Activated CD4-positive, alpha-beta T cell treated with anti-CD3 and anti-CD28 coated beads for 4 hours (primary cell): ENCODE measurements around the gene ADAMTS17.

ENCODE experiments used
- DNase-seq, 2 donors: peaks; one replicate each; pipeline ENCODE4 v3.0.0-alpha.2; 2020

The ADAMTS17 gene

GRCh38 chr15:100266166-100266565 is 75.6 kb downstream of the ADAMTS17 start:
- DNase-seq, result no peak

DNA sequence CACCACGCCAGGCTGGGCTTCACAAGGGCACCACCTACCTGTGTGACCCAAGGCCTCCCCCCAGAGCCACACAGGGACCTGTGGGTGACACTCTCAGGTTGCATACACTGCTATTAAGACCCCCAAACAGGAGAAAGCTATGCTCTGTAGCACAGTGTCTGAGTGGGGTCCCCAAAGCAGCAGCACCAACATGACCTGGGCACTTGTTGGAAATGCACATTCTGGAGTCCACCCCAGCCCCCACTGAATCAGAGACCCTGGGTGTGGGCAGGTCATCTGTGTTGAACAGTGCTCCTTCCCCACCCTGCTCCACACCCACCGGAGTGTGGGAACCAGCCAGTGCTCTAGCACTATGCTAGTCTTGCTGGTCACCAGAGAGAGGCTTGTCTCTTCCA is 76.1 kb downstream of the ADAMTS17 start:
- no peak for DNase-seq

DNA sequence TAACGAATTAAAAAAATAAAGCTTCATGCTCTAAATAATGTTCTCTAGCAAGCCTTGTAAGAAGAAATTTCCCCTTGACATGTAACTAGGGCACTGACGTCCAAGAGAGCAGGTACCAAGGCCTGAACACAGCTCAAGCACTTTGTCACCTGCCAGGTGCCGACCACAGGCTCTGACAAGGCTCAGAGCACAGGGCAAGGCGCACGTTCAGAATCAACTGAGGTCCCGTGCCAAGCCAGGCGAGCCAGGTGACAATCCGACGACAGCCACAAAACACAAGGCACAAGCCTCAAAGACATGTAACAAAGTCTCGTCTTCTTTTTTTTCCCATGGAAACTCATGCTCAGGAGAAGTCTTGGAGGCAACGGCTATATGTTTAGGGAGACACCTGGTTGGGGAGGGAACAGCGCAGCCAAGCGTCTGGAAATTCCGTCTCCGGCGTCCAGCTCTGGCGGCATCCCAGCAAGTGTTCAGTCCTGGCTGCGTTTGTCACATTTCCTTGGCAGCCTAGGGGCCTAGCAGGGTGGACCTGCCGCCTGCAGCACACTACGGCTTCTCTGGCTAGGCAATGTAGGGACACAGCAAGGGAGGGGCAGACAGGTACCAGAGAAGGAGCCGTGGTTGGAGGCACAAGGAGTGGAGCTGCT is 76.7 kb downstream of the ADAMTS17 start:
- no peak for DNase-seq

- no peak for DNase-seq
Observed at GRCh38 chr15:100263721-100264455, 77.9 kb downstream of the ADAMTS17 start.

- DNase-seq, result no peak
Observed at GRCh38 chr15:100263031-100263430, 78.7 kb downstream of the ADAMTS17 start.

DNA sequence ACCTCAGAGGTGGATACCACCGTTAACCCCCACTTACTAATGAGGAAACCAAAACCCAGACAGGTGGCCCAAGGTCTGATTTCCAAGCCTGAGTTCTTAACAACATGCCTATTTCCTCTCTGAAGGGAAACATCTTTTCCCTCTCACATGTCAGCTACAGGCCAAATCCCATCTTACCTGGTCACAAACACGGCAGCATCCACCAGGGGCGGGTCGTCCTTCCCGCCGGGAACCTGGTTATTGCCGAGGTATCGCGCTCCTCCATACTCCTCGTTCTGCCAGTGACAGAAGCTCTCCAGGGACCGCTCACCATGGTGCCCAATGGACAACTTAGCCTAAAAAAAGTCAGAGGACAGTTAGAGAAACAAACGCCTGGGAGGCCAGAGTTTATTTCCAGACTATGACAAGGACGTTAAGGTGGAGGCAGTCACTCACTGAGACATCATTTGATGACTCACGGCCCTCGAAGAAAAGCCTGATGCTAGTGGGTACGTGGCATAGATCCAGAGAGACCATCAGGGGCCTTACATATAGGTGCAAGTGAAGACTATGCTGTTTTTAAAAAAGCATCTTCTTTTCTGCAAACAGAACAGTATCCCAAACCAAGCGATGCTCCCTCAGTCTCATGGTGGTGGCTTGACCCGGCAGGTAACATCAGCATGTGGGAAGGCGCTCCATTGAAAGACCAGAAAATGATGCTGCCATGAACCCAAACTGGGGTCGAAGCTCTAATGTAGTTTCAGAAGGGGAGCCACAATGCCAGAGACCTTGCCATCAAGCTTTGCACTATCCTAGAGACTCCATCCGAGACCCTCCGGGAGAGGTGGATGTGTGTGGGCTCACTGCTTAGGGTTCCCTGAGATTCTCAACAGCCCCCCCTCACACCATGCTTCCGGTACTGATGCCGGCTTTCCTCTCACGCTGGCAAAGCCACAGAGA is 80.2 kb downstream of the ADAMTS17 start:
- DNase-seq, result no peak

- no peak for DNase-seq
Observed at GRCh38 chr15:100259266-100259665, 82.5 kb downstream of the ADAMTS17 start.

DNA sequence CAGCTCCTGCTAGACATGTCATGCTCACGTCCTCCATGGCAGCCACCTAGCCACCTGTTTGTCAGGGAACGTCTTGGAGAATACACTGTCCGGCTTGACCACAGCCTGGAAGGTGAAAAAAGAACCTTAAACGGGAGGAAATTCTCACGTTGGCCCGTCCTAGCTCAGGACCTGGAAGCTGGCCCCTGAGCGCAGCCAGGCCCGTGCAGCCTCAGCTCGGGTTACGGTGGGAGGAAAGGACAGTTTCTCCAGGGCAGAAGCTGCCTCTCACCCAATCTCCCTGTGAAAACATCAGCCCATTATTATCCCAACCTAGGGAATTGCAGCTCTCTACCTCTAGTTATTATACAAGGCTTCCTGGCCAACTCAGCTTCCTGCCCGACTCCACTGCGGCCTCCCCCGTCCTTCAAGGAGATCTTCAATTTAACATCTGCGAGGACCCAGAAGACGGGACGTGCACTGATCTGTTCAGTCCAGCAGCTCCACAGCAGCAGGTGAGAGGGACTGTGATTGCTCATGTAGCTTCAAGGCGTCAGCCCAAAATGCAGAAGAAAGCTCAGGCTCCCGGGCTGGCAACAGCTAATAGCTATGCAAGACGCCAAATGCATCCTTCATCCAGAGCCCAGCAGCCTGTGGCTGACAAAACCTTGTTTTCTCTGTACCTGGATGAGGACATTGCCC is 84.7 kb downstream of the ADAMTS17 start:
- DNase-seq, result no peak

DNA sequence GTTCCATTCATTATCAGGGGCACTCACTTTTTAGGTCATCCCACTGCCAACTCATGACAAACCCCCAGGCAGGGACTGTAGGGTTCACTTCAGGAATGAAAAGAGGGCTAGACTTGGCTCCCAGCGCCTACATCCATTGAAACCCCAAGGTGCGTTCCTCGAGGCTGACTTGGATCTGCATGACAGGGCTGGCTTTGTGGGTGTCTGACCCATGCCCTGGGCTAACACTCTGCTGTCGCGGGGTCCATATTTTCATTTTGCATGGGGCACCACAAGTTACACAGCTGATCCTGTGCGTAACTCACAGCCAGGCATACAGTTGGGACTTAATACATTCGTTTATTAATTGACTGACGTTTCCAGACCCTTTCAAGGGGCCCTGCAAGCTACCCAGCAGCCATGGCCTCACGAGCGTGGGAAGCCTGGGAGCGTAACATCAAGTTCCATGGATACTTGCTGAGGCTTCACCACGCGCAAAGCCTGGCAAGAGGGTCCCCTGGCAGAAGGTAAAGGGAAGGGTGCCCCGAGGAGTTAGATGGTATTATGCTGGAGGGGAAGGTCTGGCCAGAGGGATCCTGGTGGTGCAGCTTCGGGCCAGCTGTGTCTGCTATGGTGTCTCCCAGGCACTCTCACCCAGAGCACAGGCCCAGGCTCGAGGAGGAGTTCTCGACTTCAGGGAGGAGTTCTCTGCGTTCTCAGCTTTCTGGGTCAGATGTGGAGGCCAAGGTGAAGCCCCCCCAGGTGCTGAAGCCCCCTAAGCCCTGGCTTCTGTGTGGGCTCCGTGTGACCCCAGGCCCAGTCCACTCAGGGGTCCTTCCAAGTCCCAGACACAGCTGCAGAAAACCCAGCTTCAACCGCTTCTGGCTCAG is 85.4 kb downstream of the ADAMTS17 start:
- no peak for DNase-seq

- no peak for DNase-seq
Observed at GRCh38 chr15:100255644-100256043, 86.1 kb downstream of the ADAMTS17 start.

DNA sequence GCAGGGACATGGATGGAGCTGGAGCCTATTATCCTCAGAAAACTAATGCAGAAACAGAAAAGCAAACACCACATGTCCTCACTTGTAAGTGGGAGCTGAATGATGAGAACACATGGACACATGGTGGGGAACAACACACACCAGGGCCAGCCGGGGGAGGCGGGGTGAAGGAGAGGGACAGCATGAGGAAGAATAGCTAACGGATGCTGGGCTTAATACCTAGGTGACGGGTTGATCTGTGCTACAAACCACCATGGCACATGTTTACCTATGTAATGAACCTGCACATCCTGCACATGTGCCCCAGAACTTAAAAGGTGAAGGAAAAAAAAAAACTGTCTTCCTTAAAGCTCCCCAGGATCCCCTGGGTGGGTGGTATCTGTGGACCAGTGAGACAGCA is 87.1 kb downstream of the ADAMTS17 start:
- no peak for DNase-seq

- DNase-seq, result no peak
Observed at GRCh38 chr15:100254285-100254684, 87.5 kb downstream of the ADAMTS17 start.

DNA sequence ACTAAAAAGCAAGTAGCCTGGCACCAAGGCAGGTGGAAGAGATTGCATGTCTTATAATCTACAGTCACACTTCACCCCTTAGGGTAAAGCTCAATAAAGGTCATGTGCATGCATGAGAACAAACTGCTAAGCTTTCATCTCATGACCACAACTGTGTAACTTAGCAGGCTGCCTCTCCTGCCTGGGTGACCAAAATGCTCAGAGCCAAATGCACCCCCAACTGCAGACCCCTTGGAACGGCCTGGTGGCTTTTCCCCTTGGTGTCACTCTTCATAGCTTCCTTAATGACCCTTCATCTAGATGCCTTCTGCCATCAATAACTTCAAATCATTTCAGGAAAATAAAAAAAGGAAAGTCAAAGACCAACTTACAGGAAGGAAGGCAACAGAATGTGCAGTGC is 88.1 kb downstream of the ADAMTS17 start:
- DNase-seq, result no peak

DNA sequence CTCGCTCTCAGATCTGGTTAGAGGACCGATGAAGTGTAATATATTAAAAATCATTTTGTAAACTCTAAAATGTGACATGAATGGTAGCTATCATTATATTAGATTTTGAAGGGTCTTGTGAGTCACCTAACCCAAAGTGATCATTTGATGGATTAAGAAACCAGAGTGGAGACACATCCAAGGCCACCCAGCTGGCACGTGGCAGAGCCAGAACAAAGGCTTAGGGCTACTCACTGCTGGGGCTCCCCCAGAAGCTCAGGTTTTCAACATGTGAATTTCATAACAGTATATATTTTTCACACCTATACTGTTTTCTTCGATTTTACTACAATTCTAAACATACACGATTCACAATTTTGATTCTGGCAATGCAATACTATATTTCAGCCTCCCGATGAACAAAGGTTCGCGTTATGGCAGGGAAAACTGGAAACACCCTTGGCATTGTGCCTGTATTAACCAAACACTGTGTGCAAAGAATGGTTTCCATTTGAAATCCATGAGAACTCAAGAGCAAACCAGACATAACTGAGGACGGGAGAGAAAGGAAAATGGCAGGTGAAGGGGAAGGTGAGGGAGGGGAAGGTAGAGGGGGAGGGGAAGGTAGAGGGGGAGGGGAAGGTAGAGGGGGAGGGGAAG is 88.9 kb downstream of the ADAMTS17 start:
- DNase-seq, result no peak

DNA sequence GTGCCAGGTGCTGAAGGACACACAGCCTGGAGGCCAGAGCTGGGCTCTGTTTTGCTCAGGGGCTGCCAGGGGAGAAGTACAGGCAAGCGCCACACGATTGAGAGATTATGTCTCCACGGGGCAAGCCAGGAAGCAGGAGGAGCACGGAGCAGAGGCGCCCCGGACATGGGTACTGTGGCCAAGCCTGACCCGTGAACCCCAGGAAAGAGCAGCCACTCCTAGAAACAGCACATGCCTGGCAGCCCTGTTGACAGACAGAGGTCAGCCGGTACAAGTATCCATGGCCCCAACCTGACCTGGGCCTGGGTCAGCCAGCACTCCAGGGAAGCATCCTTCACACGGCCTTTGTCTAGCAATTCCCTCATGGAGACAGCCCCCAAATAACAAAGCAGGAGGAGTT is 89.4 kb downstream of the ADAMTS17 start:
- no peak for DNase-seq

GRCh38 chr15:100250176-100250800 is 91.5 kb downstream of the ADAMTS17 start:
- DNase-seq, result no peak

GRCh38 chr15:100249096-100249815 is 92.5 kb downstream of the ADAMTS17 start:
- DNase-seq, result no peak

DNA sequence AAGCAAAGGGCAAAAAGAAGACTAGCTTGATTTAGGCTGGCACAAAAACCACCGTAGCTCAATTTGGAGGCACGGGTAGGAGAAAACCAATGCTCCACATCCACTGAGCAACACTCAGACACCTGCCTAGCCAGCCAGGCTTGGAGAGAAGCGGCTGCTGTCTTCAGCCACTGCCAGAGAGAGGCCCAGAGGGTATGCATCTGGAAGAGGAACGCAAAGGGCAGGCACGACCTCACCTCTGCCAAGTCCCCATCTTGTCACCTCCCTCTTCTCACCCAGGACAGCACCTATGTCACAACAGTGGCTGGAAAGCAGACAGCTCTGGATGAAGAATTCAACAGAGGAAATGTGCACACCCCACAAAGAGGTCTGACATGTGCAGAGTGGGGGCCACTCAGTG is 93.5 kb downstream of the ADAMTS17 start:
- DNase-seq, result no peak

GRCh38 chr15:100247228-100248225 is 94.2 kb downstream of the ADAMTS17 start:
- no peak for DNase-seq
